ENCODE measurements around the gene PIGQ.

Gene PIGQ

DNA sequence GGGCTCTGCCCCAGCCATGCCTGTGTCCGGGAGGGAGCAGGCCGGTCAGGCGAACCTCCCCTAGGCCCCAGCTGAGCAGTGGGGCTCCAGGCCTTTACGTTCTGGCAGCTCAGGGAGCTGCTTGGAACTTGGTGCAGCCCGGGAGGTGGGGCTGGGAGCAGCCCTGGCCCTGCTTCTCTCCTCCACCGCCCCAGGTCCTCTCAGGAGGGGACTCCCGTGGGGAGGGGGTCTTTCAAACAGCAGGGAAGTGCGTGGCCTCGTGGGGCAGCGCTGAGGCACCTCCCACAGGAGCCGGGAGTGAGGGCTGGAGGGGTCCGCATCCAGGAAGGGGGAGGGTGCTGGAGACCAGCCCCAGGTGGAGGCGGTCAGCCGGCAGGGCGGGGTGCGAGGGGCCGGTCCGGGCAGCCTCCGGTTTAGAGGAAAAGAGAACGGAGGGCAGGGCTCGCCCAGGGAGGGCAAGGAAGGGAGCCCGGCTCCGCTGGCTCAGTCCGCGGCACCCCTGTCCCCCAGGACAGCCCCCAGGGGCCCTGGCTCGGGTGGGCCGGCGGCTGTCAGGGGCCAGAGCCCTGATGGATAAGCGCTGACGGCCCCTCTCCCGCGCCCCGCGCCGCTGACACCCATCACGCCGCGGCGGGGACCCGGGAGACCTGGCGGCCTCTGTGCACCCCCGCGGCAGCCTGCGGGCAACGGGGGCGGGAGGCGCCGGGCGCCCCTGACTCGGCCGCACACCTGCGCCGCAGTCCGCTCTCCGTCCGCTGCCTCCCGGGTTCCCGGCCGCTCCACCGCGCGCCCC is 10.2 kb upstream of the PIGQ start:
- intact Hi-C loops (cut with DNase I; ENCODE audit: low total_unique reads), result no loop called here
- Histone ChIP-seq H3K4me1 (peaks cover 0 to 18% (median 9%) of the 10 kb centered on the region in 4 donors), H3K27ac (no peak overlapping the region)

DNA sequence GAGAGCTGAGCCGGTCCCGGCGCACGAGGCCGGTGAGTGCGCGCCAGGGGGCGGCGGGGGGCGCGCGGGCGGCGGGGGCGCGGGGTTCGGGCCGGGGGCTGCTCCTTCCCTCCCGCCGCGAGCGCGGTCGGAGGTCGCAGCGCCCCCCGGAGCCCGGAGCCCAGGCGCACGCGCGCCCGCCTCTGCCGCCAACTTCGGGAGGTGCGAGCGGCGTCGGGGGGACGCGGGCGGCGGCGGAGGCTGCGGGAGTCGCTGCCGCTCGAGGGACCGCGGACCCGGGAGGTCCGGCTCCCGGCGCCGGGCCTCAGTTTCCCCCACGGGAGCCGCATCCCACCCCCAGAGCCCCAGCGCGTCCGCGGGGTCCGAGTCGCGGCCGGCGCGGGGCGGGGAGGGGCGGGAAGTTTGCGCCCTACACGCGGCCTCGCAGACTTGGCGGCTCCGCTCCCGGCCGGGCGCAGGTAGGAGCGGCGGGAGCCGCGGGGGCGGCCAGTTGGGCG is 9.5 kb upstream of the PIGQ start, which contains the start of gene PRR35:
Gene PRR35 (plus strand): TSS at position 191 of the 497 bp plus-strand sequence. CDS start 2,901 bp downstream, outside the sequence.
- Histone ChIP-seq H3K4me1 (peaks cover 0 to 20% (median 9%) of the 10 kb centered on the region in 4 donors), H3K9me3 (no peaks in the 10 kb centered on the region), H3K27ac (no peak within 1 kb of the TSS), H3K36me3 (no peaks in the 10 kb centered on the region), H3K4me3 (no peak within 1 kb of the TSS), H3K27me3 (peaks cover 0 to 79% of the 10 kb centered on the region in 2 donors)
- intact Hi-C loops (cut with DNase I; ENCODE audit: low total_unique reads), result no loop called here
- no peak for DNase-seq
- TF ChIP-seq, protein P1, sequence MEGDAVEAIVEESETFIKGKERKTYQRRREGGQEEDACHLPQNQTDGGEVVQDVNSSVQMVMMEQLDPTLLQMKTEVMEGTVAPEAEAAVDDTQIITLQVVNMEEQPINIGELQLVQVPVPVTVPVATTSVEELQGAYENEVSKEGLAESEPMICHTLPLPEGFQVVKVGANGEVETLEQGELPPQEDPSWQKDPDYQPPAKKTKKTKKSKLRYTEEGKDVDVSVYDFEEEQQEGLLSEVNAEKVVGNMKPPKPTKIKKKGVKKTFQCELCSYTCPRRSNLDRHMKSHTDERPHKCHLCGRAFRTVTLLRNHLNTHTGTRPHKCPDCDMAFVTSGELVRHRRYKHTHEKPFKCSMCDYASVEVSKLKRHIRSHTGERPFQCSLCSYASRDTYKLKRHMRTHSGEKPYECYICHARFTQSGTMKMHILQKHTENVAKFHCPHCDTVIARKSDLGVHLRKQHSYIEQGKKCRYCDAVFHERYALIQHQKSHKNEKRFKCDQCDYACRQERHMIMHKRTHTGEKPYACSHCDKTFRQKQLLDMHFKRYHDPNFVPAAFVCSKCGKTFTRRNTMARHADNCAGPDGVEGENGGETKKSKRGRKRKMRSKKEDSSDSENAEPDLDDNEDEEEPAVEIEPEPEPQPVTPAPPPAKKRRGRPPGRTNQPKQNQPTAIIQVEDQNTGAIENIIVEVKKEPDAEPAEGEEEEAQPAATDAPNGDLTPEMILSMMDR (IDR thresholded peaks at IDR 0.05), result no peak

More for the DNA sequence above, 10.2 kb upstream of the PIGQ start:
- Histone ChIP-seq H3K9me3 (no peaks in the 10 kb centered on the region), H3K36me3 (no peaks in the 10 kb centered on the region), H3K4me3 (no peak overlapping the region), H3K27me3 (peaks cover 0 to 73% of the 10 kb centered on the region in 2 donors)
- TF ChIP-seq, protein P1 (IDR thresholded peaks at IDR 0.05), result no peak
- DNase-seq, result no peak

DNA sequence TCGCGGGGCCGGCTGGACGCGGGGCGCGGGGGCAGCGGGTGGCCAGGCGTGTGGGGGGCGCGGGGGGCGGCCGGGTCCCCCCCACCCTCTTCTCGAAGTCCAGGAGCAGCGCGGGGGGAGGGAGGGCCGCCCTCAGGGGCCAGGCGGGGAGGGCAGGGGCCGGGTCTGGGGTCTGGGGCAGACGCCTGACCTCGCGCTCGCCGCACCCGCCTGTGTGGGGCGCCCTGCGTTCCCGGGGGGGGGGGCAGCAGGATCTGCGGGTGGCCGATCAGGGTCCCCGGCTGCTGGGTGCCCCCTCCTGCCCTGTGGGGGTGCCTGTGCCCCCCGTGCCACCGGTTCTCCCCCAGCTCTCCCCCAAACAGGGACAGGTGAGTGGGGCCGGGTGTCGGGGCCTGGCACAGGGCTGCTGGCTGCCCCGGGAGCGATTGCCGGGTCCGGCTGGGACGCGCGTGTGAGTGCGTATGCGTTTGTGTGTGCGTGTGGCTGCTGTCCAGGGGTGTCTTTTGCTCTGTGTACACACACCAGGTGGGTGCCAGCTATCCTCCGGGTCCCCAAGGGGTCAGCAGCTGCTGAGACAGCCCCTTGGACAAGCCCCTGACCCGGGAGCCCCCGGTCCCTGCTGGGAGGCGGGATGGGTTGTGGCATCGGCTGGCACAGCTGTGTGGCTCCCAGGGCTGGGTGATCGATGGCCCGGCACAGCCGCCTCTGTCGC is 8.9 kb upstream of the PIGQ start:
- TF ChIP-seq, protein P1 (IDR thresholded peaks at IDR 0.05), result no peak
- intact Hi-C loops (cut with DNase I; ENCODE audit: low total_unique reads), result no loop called here
- peaks cover 0 to 26% (median 12%) of the 10 kb centered on the region in 4 donors for H3K4me1 ChIP-seq
- no peak overlapping the region for H3K4me3 ChIP-seq
- no peak overlapping the region for H3K27ac ChIP-seq
- H3K9me3 ChIP-seq, result no peaks in the 10 kb centered on the region
- DNase-seq, result no peak
- peaks cover 0 to 83% of the 10 kb centered on the region in 2 donors for H3K27me3 ChIP-seq
- H3K36me3 ChIP-seq, result no peaks in the 10 kb centered on the region

- DNase-seq, result no peak
- Histone ChIP-seq H3K4me3 (no peak overlapping the region), H3K27ac (no peak overlapping the region), H3K4me1 (peaks cover 0 to 32% (median 17%) of the 10 kb centered on the region in 4 donors), H3K36me3 (no peaks in the 10 kb centered on the region), H3K27me3 (peaks cover 0 to 85% of the 10 kb centered on the region in 2 donors), H3K9me3 (no peaks in the 10 kb centered on the region)
- intact Hi-C loops (cut with DNase I; ENCODE audit: low total_unique reads), result no loop called here
- TF ChIP-seq, protein P1 (IDR thresholded peaks at IDR 0.05), result no peak
Observed at GRCh38 chr16:561413-561794, 8.4 kb upstream of the PIGQ start.

GRCh38 chr16:561957-562938 is 7.5 kb upstream of the PIGQ start:
- no peak overlapping the region for H3K27ac ChIP-seq
- TF ChIP-seq, protein P1 (IDR thresholded peaks at IDR 0.05), result no peak
- no peak overlapping the region for H3K4me3 ChIP-seq
- no peaks in the 10 kb centered on the region for H3K36me3 ChIP-seq
- intact Hi-C loops (cut with DNase I; ENCODE audit: low total_unique reads), result no loop called here
- DNase-seq, result no peak
- H3K27me3 ChIP-seq, result peaks cover 0 to 81% of the 10 kb centered on the region in 2 donors
- peaks cover 0 to 38% (median 23%) of the 10 kb centered on the region in 4 donors for H3K4me1 ChIP-seq
- no peaks in the 10 kb centered on the region for H3K9me3 ChIP-seq
